ENCODE data around the gene ZNF433.
"Not testable (repeated sequence)": the region's sequence is repeated elsewhere in the genome, so short reads cannot be mapped to it uniquely, and the experiment has no call there.

DNA sequence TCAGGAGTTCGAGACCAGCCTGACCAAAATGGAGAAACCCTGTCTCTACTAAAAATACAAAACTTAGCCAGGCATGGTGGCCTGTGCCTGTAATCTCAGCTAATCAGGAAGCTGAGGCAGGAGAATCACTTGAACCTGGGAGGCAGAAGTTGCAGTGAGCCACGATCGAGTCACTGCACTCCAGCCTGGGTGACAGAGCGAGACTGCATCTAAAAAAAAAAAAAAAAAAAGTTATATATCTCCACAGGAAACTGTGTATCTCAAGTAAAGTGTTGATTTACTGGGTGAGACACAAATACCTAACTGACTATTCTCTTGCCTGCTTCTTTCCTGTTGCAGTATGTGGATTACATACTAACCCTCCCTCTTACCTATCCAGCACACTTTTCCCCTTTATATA, 43.6 kb downstream of the ZNF433 start:
- TF ChIP-seq, protein P1, sequence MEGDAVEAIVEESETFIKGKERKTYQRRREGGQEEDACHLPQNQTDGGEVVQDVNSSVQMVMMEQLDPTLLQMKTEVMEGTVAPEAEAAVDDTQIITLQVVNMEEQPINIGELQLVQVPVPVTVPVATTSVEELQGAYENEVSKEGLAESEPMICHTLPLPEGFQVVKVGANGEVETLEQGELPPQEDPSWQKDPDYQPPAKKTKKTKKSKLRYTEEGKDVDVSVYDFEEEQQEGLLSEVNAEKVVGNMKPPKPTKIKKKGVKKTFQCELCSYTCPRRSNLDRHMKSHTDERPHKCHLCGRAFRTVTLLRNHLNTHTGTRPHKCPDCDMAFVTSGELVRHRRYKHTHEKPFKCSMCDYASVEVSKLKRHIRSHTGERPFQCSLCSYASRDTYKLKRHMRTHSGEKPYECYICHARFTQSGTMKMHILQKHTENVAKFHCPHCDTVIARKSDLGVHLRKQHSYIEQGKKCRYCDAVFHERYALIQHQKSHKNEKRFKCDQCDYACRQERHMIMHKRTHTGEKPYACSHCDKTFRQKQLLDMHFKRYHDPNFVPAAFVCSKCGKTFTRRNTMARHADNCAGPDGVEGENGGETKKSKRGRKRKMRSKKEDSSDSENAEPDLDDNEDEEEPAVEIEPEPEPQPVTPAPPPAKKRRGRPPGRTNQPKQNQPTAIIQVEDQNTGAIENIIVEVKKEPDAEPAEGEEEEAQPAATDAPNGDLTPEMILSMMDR (IDR thresholded peaks at IDR 0.05; ENCODE audit: extremely low read depth in 1 of 2, insufficient read depth in 1 of 2, low read depth in 1 of 2, low read length in 2 of 2), result not testable (repeated sequence)
- TF ChIP-seq EZH2 (IDR thresholded peaks at IDR 0.05; ENCODE audit: borderline replicate concordance, low read depth, low read length, severe bottlenecking); POLR2A (IDR thresholded peaks at IDR 0.05; ENCODE audit: low read depth, low read length); FOS (IDR thresholded peaks at IDR 0.05; ENCODE audit: borderline replicate concordance, insufficient read depth, low read length); POLR2AphosphoS5 (IDR thresholded peaks at IDR 0.05; ENCODE audit: insufficient read depth, low read depth, low read length); JUN (IDR thresholded peaks at IDR 0.05; ENCODE audit: borderline replicate concordance, insufficient read depth, insufficient read length, low read depth); MYC (IDR thresholded peaks at IDR 0.05; ENCODE audit: low read depth, low read length): not testable (repeated sequence)
- TF ChIP-seq, protein P2, sequence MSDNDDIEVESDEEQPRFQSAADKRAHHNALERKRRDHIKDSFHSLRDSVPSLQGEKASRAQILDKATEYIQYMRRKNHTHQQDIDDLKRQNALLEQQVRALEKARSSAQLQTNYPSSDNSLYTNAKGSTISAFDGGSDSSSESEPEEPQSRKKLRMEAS (IDR thresholded peaks at IDR 0.05; ENCODE audit: insufficient read depth, insufficient read length), result not testable (repeated sequence)
